CD4-positive, alpha-beta memory T cell (primary cell): ENCODE measurements around the gene PSMD9. TPM values are rescaled to one million over a fixed set of nuclear protein-coding genes. Genes with fewer than 3 reads are reported as not detected.

Experiments
- CTCF ChIA-PET: fragments of 350-600 bp; sonication (Branson Sonifier 250); formaldehyde crosslinking; loops from one replicate; lab custom pipeline; 2021; ENCODE audit warnings: inconsistent platforms; ENCODE audit not compliant: partially characterized antibody; lab: Charles Lee
- POLR2A ChIA-PET: fragments of 350-600 bp; sonication (Branson Sonifier 250); formaldehyde crosslinking; loops from one replicate; lab custom pipeline; 2021; ENCODE audit not compliant: partially characterized antibody; lab: Charles Lee
- DNase-seq, 5 donors: peaks; one replicate each; pipeline versions ENCODE4 v3.0.0 to v3.0.0-alpha.2; 2020 to 2022; ENCODE audit warnings: mixed read lengths in 1 of 5
- H3K27ac ChIP-seq: one replicate; pipeline ENCODE4 v1.7.0; 2013; ENCODE audit warnings: low read depth, low read length
- H3K27me3 ChIP-seq: 2 replicates; pipeline ENCODE4 v1.7.0; 2013; ENCODE audit warnings: mild to moderate bottlenecking, low read length, moderate library complexity; ENCODE audit not compliant: insufficient read depth
- H3K36me3 ChIP-seq: 2 replicates; pipeline ENCODE4 v1.7.0; 2013; ENCODE audit warnings: mild to moderate bottlenecking, low read length, moderate library complexity; ENCODE audit not compliant: insufficient read depth
- H3K4me1 ChIP-seq: 2 replicates; pipeline ENCODE4 v1.7.0; 2013; ENCODE audit warnings: mild to moderate bottlenecking, low read length, moderate library complexity; ENCODE audit not compliant: insufficient read depth
- H3K4me3 ChIP-seq, 2 donors: one replicate each; pipeline ENCODE4 v1.7.0; 2013; ENCODE audit warnings: low read length in 2 of 2, mild to moderate bottlenecking in 1 of 2
- H3K9me3 ChIP-seq, 2 donors: one replicate each; pipeline ENCODE4 v1.7.0; 2013; ENCODE audit warnings: low read length in 2 of 2, control low read depth in 1 of 2; ENCODE audit not compliant: control insufficient read depth in 1 of 2
- H3K27ac Mint-ChIP-seq, 7 donors: one replicate each; pipeline ENCODE4 v1.8.0; 2020 to 2021; ENCODE audit warnings: mixed read lengths in 7 of 7, mild to moderate bottlenecking in 6 of 7, inconsistent platforms in 3 of 7, moderate library complexity in 3 of 7
- H3K27me3 Mint-ChIP-seq, 2 donors: one replicate each; pipeline ENCODE4 v1.8.0; 2020 to 2021; ENCODE audit warnings: mixed read lengths in 2 of 2
- H3K36me3 Mint-ChIP-seq, 2 donors: one replicate each; pipeline ENCODE4 v1.8.0; 2020 to 2021; ENCODE audit warnings: mixed read lengths in 2 of 2, inconsistent platforms in 1 of 2, mild to moderate bottlenecking in 1 of 2
- H3K4me1 Mint-ChIP-seq, 4 donors: one replicate each; pipeline ENCODE4 v1.8.0; 2020 to 2021; ENCODE audit warnings: mixed read lengths in 4 of 4, mild to moderate bottlenecking in 1 of 4
- H3K4me3 Mint-ChIP-seq, 8 donors: one replicate each; pipeline ENCODE4 v1.8.0; 2020 to 2021; ENCODE audit warnings: mixed read lengths in 8 of 8, mild to moderate bottlenecking in 7 of 8, moderate library complexity in 6 of 8, inconsistent platforms in 3 of 8
- H3K9me3 Mint-ChIP-seq, 8 donors: one replicate each; pipeline ENCODE4 v1.8.0; 2020 to 2021; ENCODE audit warnings: mixed read lengths in 8 of 8, mild to moderate bottlenecking in 5 of 8, inconsistent platforms in 3 of 8, moderate library complexity in 1 of 8
- intact Hi-C: fragments of 100-400 bp; cut with micrococcal nuclease; formaldehyde crosslinking; loops from one replicate; pipeline ENCODE4 v1.15.1; 2023
- polyA plus RNA-seq, 2 donors: library from polyadenylated mRNA; unstranded; fragments of 300-500 nt; fragmentation: Illumina TruSeq; gene quantifications; one replicate each; pipeline ENCODE4 v1.2.3, GENCODE V29; 2021
- total RNA-seq, 2 experiments: library from RNA; stranded (reverse); gene quantifications; one replicate each; pipeline ENCODE4 v1.2.3, GENCODE V29; 2021

Gene PSMD9
- total and polyA plus RNA-seq, 4 experiments from 2014 or later: 41.4 to 111 (median 68.0) TPM

- intact Hi-C loops: no loop called here
- peaks cover 0 to 2% of the 10 kb centered on the region in 2 donors for H3K27me3 Mint-ChIP-seq
- Histone ChIP-seq H3K27me3 (no peaks in the 10 kb centered on the region), H3K9me3 (no peaks in the 10 kb centered on the region), H3K4me3 (no peak overlapping the region), H3K27ac (no peak overlapping the region), H3K4me1 (no peaks in the 10 kb centered on the region), H3K36me3 (no peaks in the 10 kb centered on the region)
- H3K9me3 Mint-ChIP-seq: no peaks in the 10 kb centered on the region
- no peaks in the 10 kb centered on the region for H3K4me1 Mint-ChIP-seq
- H3K27ac Mint-ChIP-seq: no peak overlapping the region
- no peak for DNase-seq
- H3K36me3 Mint-ChIP-seq: no peaks in the 10 kb centered on the region
- no peak overlapping the region for H3K4me3 Mint-ChIP-seq
- CTCF ChIA-PET: interaction anchor here (1.6 kb wide), 1 partner anchor 10 kb away, joined by 4 read pairs; no protein-coding TSS in a partner anchor
- POLR2A ChIA-PET: no interaction called here
Observed at GRCh38 chr12:121960541-121960940, 72.0 kb downstream of the PSMD9 start.

- Histone ChIP-seq H3K27ac (no peak overlapping the region), H3K4me3 (no peak overlapping the region), H3K9me3 (no peaks in the 10 kb centered on the region), H3K27me3 (no peaks in the 10 kb centered on the region), H3K4me1 (no peaks in the 10 kb centered on the region), H3K36me3 (no peaks in the 10 kb centered on the region)
- no peak for DNase-seq
- ChIA-PET CTCF (no interaction called here), POLR2A (no interaction called here)
- Mint-ChIP-seq H3K27me3 (peaks cover 0 to 2% of the 10 kb centered on the region in 2 donors), H3K36me3 (no peaks in the 10 kb centered on the region), H3K9me3 (no peaks in the 10 kb centered on the region), H3K4me1 (no peaks in the 10 kb centered on the region), H3K4me3 (no peak overlapping the region), H3K27ac (no peak overlapping the region)
- intact Hi-C loops: no loop called here
Observed at GRCh38 chr12:121961195-121961879, 72.7 kb downstream of the PSMD9 start.

- POLR2A ChIA-PET: no interaction called here
- Mint-ChIP-seq H3K4me1 (no peaks in the 10 kb centered on the region), H3K36me3 (no peaks in the 10 kb centered on the region), H3K4me3 (no peak overlapping the region), H3K27ac (no peak overlapping the region), H3K9me3 (no peaks in the 10 kb centered on the region), H3K27me3 (peaks cover 0 to 2% of the 10 kb centered on the region in 2 donors)
- no peak overlapping the region for H3K4me3 ChIP-seq
- no peak for DNase-seq
- no peaks in the 10 kb centered on the region for H3K36me3 ChIP-seq
- CTCF ChIA-PET: no interaction called here
- intact Hi-C loops: no loop called here
- no peaks in the 10 kb centered on the region for H3K9me3 ChIP-seq
- no peaks in the 10 kb centered on the region for H3K4me1 ChIP-seq
- H3K27ac ChIP-seq: no peak overlapping the region
- H3K27me3 ChIP-seq: no peaks in the 10 kb centered on the region
Observed at GRCh38 chr12:121963341-121964018, 74.9 kb downstream of the PSMD9 start.

GRCh38 chr12:121964813-121965643, 76.4 kb downstream of the PSMD9 start:
- DNase-seq: no peak

GRCh38 chr12:121966959-121967358, 78.4 kb downstream of the PSMD9 start:
- no peak overlapping the region for H3K27ac Mint-ChIP-seq
- no peaks in the 10 kb centered on the region for H3K36me3 ChIP-seq
- ChIA-PET CTCF (no interaction called here), POLR2A (no interaction called here)
- H3K27me3 Mint-ChIP-seq: peaks cover 0 to 2% of the 10 kb centered on the region in 2 donors
- H3K27me3 ChIP-seq: no peaks in the 10 kb centered on the region
- no peak overlapping the region for H3K4me3 ChIP-seq
- no peaks in the 10 kb centered on the region for H3K9me3 ChIP-seq
- peaks cover 0 to 2% (median under 1%) of the 10 kb centered on the region in 8 donors for H3K9me3 Mint-ChIP-seq
- H3K4me1 Mint-ChIP-seq: no peaks in the 10 kb centered on the region
- intact Hi-C loops: no loop called here
- H3K27ac ChIP-seq: no peak overlapping the region
- H3K4me1 ChIP-seq: no peaks in the 10 kb centered on the region
- peaks cover 0 to 4% of the 10 kb centered on the region in 2 donors for H3K36me3 Mint-ChIP-seq
- DNase-seq: no peak
- H3K4me3 Mint-ChIP-seq: no peak overlapping the region

More at GRCh38 chr12:121964813-121965643, 76.4 kb downstream of the PSMD9 start:
- Histone ChIP-seq H3K4me1 (no peaks in the 10 kb centered on the region), H3K27me3 (no peaks in the 10 kb centered on the region), H3K9me3 (no peaks in the 10 kb centered on the region), H3K4me3 (no peak overlapping the region), H3K36me3 (no peaks in the 10 kb centered on the region), H3K27ac (no peak overlapping the region)
- intact Hi-C loops: no loop called here
- CTCF ChIA-PET: no interaction called here
- no peaks in the 10 kb centered on the region for H3K9me3 Mint-ChIP-seq
- H3K27ac Mint-ChIP-seq: no peak overlapping the region
- peaks cover 0 to 2% of the 10 kb centered on the region in 2 donors for H3K27me3 Mint-ChIP-seq
- H3K4me3 Mint-ChIP-seq: no peak overlapping the region
- no peaks in the 10 kb centered on the region for H3K4me1 Mint-ChIP-seq
- no peaks in the 10 kb centered on the region for H3K36me3 Mint-ChIP-seq
- POLR2A ChIA-PET: no interaction called here

Other genes starting within 250 kb of the PSMD9 start
- 10 to 100 TPM; 14.1 to 17.3 TPM for gene MORN3, start 219.1 kb upstream of the PSMD9 start, total RNA-seq
- gene MORN3, start 219.1 kb upstream of the PSMD9 start, polyA plus RNA-seq: 1 to 10 TPM; 6.3 to 6.7 TPM
- gene TMEM120B, start 176.0 kb upstream of the PSMD9 start, total RNA-seq: 10 to 100 TPM; 11.3 to 12.8 TPM
- gene TMEM120B, start 176.0 kb upstream of the PSMD9 start, polyA plus RNA-seq: 1 to 10 TPM; 3.3 to 3.5 TPM
- 100 to 1,000 TPM; 137 to 138 TPM for gene RHOF, start 95.1 kb upstream of the PSMD9 start, total RNA-seq
- 100 to 1,000 TPM in 1 of 2 donors, 10 to 100 TPM in 1; 72.6 to 106 TPM for gene RHOF, start 95.1 kb upstream of the PSMD9 start, polyA plus RNA-seq
- 10 to 100 TPM; 67.1 to 69.3 TPM for gene SETD1B, start 84.8 kb upstream of the PSMD9 start, total RNA-seq
- gene SETD1B, start 84.8 kb upstream of the PSMD9 start, polyA plus RNA-seq: 1 to 10 TPM in 1 of 2 donors, under 1 TPM in 1; 0.13 to 3.3 TPM
- not detected for gene HPD, start 29.9 kb upstream of the PSMD9 start, total RNA-seq
- not detected for gene HPD, start 29.9 kb upstream of the PSMD9 start, polyA plus RNA-seq
- gene CFAP251, start 29.8 kb downstream of the PSMD9 start, total RNA-seq: under 1 TPM; 0.23 to 0.44 TPM
- gene CFAP251, start 29.8 kb downstream of the PSMD9 start, polyA plus RNA-seq: under 1 TPM in 1 of 2 donors, not detected in 1; 0.21 TPM
- 1 to 10 TPM; 3.0 to 3.7 TPM for gene BCL7A, start 133.1 kb downstream of the PSMD9 start, total RNA-seq
- 1 to 10 TPM; 1.5 to 2.5 TPM for gene BCL7A, start 133.1 kb downstream of the PSMD9 start, polyA plus RNA-seq
- 10 to 100 TPM; 79.5 to 88.1 TPM for gene MLXIP, start 190.0 kb downstream of the PSMD9 start, total RNA-seq
- 10 to 100 TPM in 1 of 2 donors, 1 to 10 TPM in 1; 2.7 to 23.8 TPM for gene MLXIP, start 190.0 kb downstream of the PSMD9 start, polyA plus RNA-seq